A549 (cell line): ENCODE data around the gene NCOA1. TPM values are rescaled to one million over a fixed set of nuclear protein-coding genes. Genes with fewer than 3 reads are reported as not detected.

Source experiments
- ATAC-seq, 2 experiments: fragments of 200-7000 bp in 1 of 2; fragments of >200 bp in 1 of 2; cut with Nextera tagmentation in 1 of 2; cut with Tn5 transposase in 1 of 2; 3 replicates each; pipeline versions ENCODE4 v1.8.0 to v1.9.1; 2018 to 2020; ENCODE audit warnings: mild to moderate bottlenecking in 1 of 2, moderate library complexity in 1 of 2
- CTCF ChIA-PET: fragments of 300-600 bp; sonication (Branson Sonifier 250); formaldehyde crosslinking; extraction: SDS; loops from one replicate; lab custom pipeline; 2021; ENCODE audit warnings: antibody characterized with exemption, inconsistent platforms; lab: Yijun Ruan, JAX
- POLR2A ChIA-PET: fragments of 350-600 bp; formaldehyde crosslinking; extraction: SDS; loops from one replicate; lab custom pipeline; 2021; ENCODE audit warnings: antibody characterized with exemption, inconsistent platforms; lab: Yijun Ruan, JAX
- DNase-seq, 2 experiments: peaks; one replicate each; pipeline versions ENCODE4 v3.0.0 to v3.0.0-alpha.2; 2011 to 2016; ENCODE audit warnings: low read depth in 1 of 2, low spot score in 1 of 2
- FAIRE-seq: peaks from 2 replicates; lab custom pipeline; 2011; peaks lifted over from hg19 to GRCh38; lab: Jason Lieb, UNC
- H3K27ac ChIP-seq, 2 experiments: fragments of >200 bp; sonication (Bioruptor Twin); formaldehyde crosslinking; 3 replicates each; pipeline ENCODE4 v1.5.1; 2016 to 2017
- H3K4me1 ChIP-seq: fragments of >200 bp; sonication (Bioruptor Twin); formaldehyde crosslinking; 3 replicates; pipeline ENCODE4 v1.6.1; 2016
- H3K4me2 ChIP-seq: fragments of >200 bp; sonication (Bioruptor Twin); formaldehyde crosslinking; 3 replicates; pipeline ENCODE4 v1.6.1; 2016
- H3K4me3 ChIP-seq: fragments of >200 bp; sonication (Bioruptor Twin); formaldehyde crosslinking; 3 replicates; pipeline ENCODE4 v1.5.1; 2016
- H3K9me3 ChIP-seq: fragments of >200 bp; sonication (Bioruptor Twin); formaldehyde crosslinking; 3 replicates; pipeline ENCODE4 v1.6.1; 2016
- CBX2 ChIP-seq: fragments of 200-600 bp; sonication (generic); IDR thresholded peaks from 2 replicates; pipeline ENCODE4 v1.6.1; 2016; ENCODE audit warnings: low read depth, mild to moderate bottlenecking, borderline replicate concordance
- CBX8 ChIP-seq: fragments of 200-600 bp; sonication (generic); IDR thresholded peaks from 2 replicates; pipeline ENCODE4 v1.6.1; 2016
- CEBPB ChIP-seq, 2 experiments: fragments of >200 bp in 1 of 2; sonication (Bioruptor Twin) in 1 of 2; formaldehyde crosslinking in 1 of 2; IDR thresholded peaks; 2 replicates each; pipeline ENCODE4 v1.6.1; 2012 to 2016
- CTCF ChIP-seq: fragments of >200 bp; sonication (Bioruptor Twin); formaldehyde crosslinking; IDR thresholded peaks from 3 replicates; pipeline ENCODE4 v1.5.1; 2016
- E2F6 ChIP-seq: IDR thresholded peaks from 2 replicates; pipeline ENCODE4 v1.6.1; 2012; ENCODE audit warnings: low read depth, borderline replicate concordance
- EHMT2 ChIP-seq: fragments of 200-600 bp; sonication (generic); IDR thresholded peaks from 2 replicates; pipeline ENCODE4 v1.6.1; 2016; ENCODE audit warnings: antibody characterized with exemption, low read depth, mild to moderate bottlenecking, moderate library complexity
- ELK1 ChIP-seq: fragments of 150-350 bp; IDR thresholded peaks from 2 replicates; pipeline ENCODE4 v1.6.1; 2014; ENCODE audit warnings: low read depth, mild to moderate bottlenecking, low read length
- EP300 ChIP-seq, 2 experiments: fragments of >200 bp; sonication (Bioruptor Twin); formaldehyde crosslinking; IDR thresholded peaks; 2 replicates in 1 of 2; 3 replicates in 1 of 2; pipeline ENCODE4 v1.6.1; 2016 to 2017
- FOSB ChIP-seq: fragments of 250-450 bp; sonication (Bioruptor Pico); IDR thresholded peaks from 2 replicates; pipeline ENCODE4 v1.5.0; 2020; ENCODE audit warnings: mild to moderate bottlenecking, moderate library complexity
- FOXS1 ChIP-seq: fragments of 250-450 bp; sonication (Bioruptor Pico); IDR thresholded peaks from 2 replicates; pipeline ENCODE4 v1.5.0; 2020; ENCODE audit warnings: mild to moderate bottlenecking, moderate library complexity
- HDAC2 ChIP-seq: fragments of 200-600 bp; sonication (generic); IDR thresholded peaks from 2 replicates; pipeline ENCODE4 v1.6.1; 2016
- KDM1A ChIP-seq: fragments of 200-600 bp; sonication (generic); IDR thresholded peaks from 2 replicates; pipeline ENCODE4 v1.6.1; 2016; ENCODE audit warnings: low read depth, mild to moderate bottlenecking
- KDM5A ChIP-seq: fragments of 200-600 bp; sonication (generic); IDR thresholded peaks from 2 replicates; pipeline ENCODE4 v1.6.1; 2016; ENCODE audit warnings: antibody characterized with exemption, mild to moderate bottlenecking
- NFE2L2 ChIP-seq: fragments of 150-350 bp; conservative IDR thresholded peaks from 2 replicates; pipeline ENCODE4 v1.6.1; 2014; ENCODE audit warnings: low read length
- NR3C1 ChIP-seq: fragments of >200 bp; sonication (Bioruptor Twin); formaldehyde crosslinking; IDR thresholded peaks from 3 replicates; pipeline ENCODE4 v1.6.1; 2017
- POLR2A ChIP-seq: IDR thresholded peaks from 2 replicates; pipeline ENCODE4 v1.6.1; 2012; ENCODE audit warnings: mild to moderate bottlenecking, low read length
- RARB ChIP-seq: fragments of 250-450 bp; sonication (Bioruptor Pico); IDR thresholded peaks from 2 replicates; pipeline ENCODE4 v1.8.0; 2021; ENCODE audit warnings: mild to moderate bottlenecking, moderate library complexity
- RNF2 ChIP-seq: fragments of 200-600 bp; sonication (generic); IDR thresholded peaks from 2 replicates; pipeline ENCODE4 v1.6.1; 2016; ENCODE audit warnings: low read depth, mild to moderate bottlenecking, antibody characterized with exemption, moderate library complexity, borderline replicate concordance
- SREBF2 ChIP-seq: fragments of 450-650 bp; IDR thresholded peaks from 2 replicates; pipeline ENCODE4 v1.6.1; 2014; ENCODE audit warnings: mild to moderate bottlenecking, moderate library complexity
- TP53 ChIP-seq: fragments of 250-450 bp; sonication (Bioruptor Pico); IDR thresholded peaks from 2 replicates; pipeline ENCODE4 v1.5.0; 2021; ENCODE audit warnings: mild to moderate bottlenecking, moderate library complexity
- USF2 ChIP-seq: fragments of 450-650 bp; IDR thresholded peaks from 2 replicates; pipeline ENCODE4 v1.6.1; 2014; ENCODE audit warnings: antibody characterized with exemption
- ZFP36 ChIP-seq: fragments of 450-650 bp; IDR thresholded peaks from 2 replicates; pipeline ENCODE4 v1.6.1; 2014; ENCODE audit warnings: borderline replicate concordance; ENCODE audit not compliant: partially characterized antibody
- ZSCAN20 ChIP-seq: fragments of 250-450 bp; sonication (Bioruptor Pico); IDR thresholded peaks from 2 replicates; pipeline ENCODE4 v1.8.0; 2022; ENCODE audit warnings: mild to moderate bottlenecking, moderate library complexity
- WGBS: methylation state at CpG from one replicate; pipeline ENCODE4 v1.1.6; 2017; ENCODE audit errors: missing lambda C conversion rate; 5-methylcytosine and 5-hydroxymethylcytosine counted together
- polyA plus RNA-seq, 4 experiments: library from polyadenylated mRNA; depleted of rRNA in 3 of 4; stranded (reverse); fragments of >200 nt; fragmentation: RNase III in 1 of 4; extraction: RNeasy Plus Mini Kit Qiagen cat#74134 plus additional on column Dnase treatment in 1 of 4; gene quantifications; 2 replicates in 3 of 4; 3 replicates in 1 of 4; pipeline ENCODE4 v1.2.3, GENCODE V29; 2011 to 2017

NCOA1 gene
- polyA plus RNA-seq, 2 of the 4 experiments (the other 2 are of a cell fraction): 7.6 to 29.9 TPM

GRCh38 chr2:24762518-24762917, 271.5 kb downstream of the NCOA1 start:
- DNase-seq (no peak), FAIRE-seq (no peak), ATAC-seq (no peak)
- H3K4me2 ChIP-seq: no peak overlapping the region
- CTCF ChIA-PET: interaction anchor here (1.1 to 1.5 kb wide), 3 partner anchors 12 to 65 kb away, joined by 3 to 6 read pairs (median 3); no protein-coding TSS in a partner anchor
- H3K4me1 ChIP-seq: no peaks in the 10 kb centered on the region
- H3K27ac ChIP-seq: no peak overlapping the region
- TF ChIP-seq EHMT2: no peak
- no peak for TF ChIP-seq CEBPB (IDR thresholded peaks at IDR 0.05)
- TF ChIP-seq E2F6: no peak
- TF ChIP-seq SREBF2: no peak
- no peak for TF ChIP-seq FOXS1 (CRISPR knock-in tag)
- no peak for TF ChIP-seq ELK1
- TF ChIP-seq TP53 (CRISPR knock-in tag): no peak
- no peak for TF ChIP-seq KDM1A
- no peak for TF ChIP-seq RARB
- TF ChIP-seq NFE2L2: no peak
- no peak for TF ChIP-seq CBX8
- TF ChIP-seq HDAC2: no peak
- no peak for TF ChIP-seq EP300 (IDR thresholded peaks at IDR 0.05)
- no peak for TF ChIP-seq USF2
- TF ChIP-seq ZSCAN20 (CRISPR knock-in tag): no peak
- no peak for TF ChIP-seq FOSB (CRISPR knock-in tag)
- H3K4me3 ChIP-seq: no peak overlapping the region
- WGBS: 82% methylated on average over 2 of the region's 2 CpGs
- POLR2A ChIA-PET: no interaction called here
- no peaks in the 10 kb centered on the region for H3K9me3 ChIP-seq

GRCh38 chr2:24763843-24764242, 272.8 kb downstream of the NCOA1 start:
- WGBS: 88% methylated on average over 4 of the region's 4 CpGs
- CTCF ChIA-PET: interaction anchor here (1.5 kb wide), 1 partner anchor 21 kb away, joined by 3 read pairs; no protein-coding TSS in a partner anchor
- Histone ChIP-seq H3K4me3 (no peak overlapping the region), H3K27ac (no peak overlapping the region)
- no peak for DNase-seq
- TF ChIP-seq NR3C1 (no peak), NFE2L2 (no peak), TP53 (CRISPR knock-in tag) (no peak), CTCF (no peak), FOXS1 (CRISPR knock-in tag) (no peak), SREBF2 (no peak), CBX2 (no peak), KDM5A (no peak), RNF2 (no peak), POLR2A (no peak), ZFP36 (no peak)
- TF ChIP-seq, all 56 proteins: peak for 0
- POLR2A ChIA-PET: no interaction called here
- no peaks in the 10 kb centered on the region for H3K9me3 ChIP-seq
- no peak overlapping the region for H3K4me2 ChIP-seq
- H3K4me1 ChIP-seq: no peaks in the 10 kb centered on the region
- ATAC-seq (no peak), FAIRE-seq (no peak)
